Measurements from ENCODE around the gene ATXN7.
A peak's percentile ranks its signal among the peaks of the same experiment; 100 is the strongest.

Gene ATXN7

GRCh38 chr3:63863150-63864007, at the start of gene ATXN7, which contains the start of gene THOC7:
TSS of gene ATXN7 (plus strand) at chr3:63863867. CDS start at chr3:63912599, 48,732 bp downstream.
TSS of gene THOC7 (minus strand) at chr3:63863805. CDS start at chr3:63863790, 15 bp downstream.
- DNase-seq (ENCODE audit: low read depth): peak; percentile 65

- DNase-seq (ENCODE audit: low read depth): no peak
These were observed 49.4 kb upstream of the ATXN7 start for GRCh38 chr3:63814237-63814636.

GRCh38 chr3:63817225-63817624, 46.4 kb upstream of the ATXN7 start:
- no peak for DNase-seq (ENCODE audit: low read depth)

GRCh38 chr3:63818282-63819150, 45.2 kb upstream of the ATXN7 start:
- DNase-seq (ENCODE audit: low read depth): peak; percentile 24

- DNase-seq (ENCODE audit: low read depth): no peak
These were observed 44.6 kb upstream of the ATXN7 start, which contains the start of gene C3orf49 for GRCh38 chr3:63819151-63819398. TSS of gene C3orf49 (plus strand) at chr3:63819299. CDS start at chr3:63819472, 173 bp downstream.

- DNase-seq (ENCODE audit: low read depth): no peak
These were observed 39.4 kb upstream of the ATXN7 start for GRCh38 chr3:63824309-63824708.

- DNase-seq (ENCODE audit: low read depth): no peak
These were observed 33.1 kb upstream of the ATXN7 start for GRCh38 chr3:63830526-63830925.

GRCh38 chr3:63832395-63832794, 31.3 kb upstream of the ATXN7 start:
- no peak for DNase-seq (ENCODE audit: low read depth)

- no peak for DNase-seq (ENCODE audit: low read depth)
These were observed 22.0 kb upstream of the ATXN7 start for GRCh38 chr3:63841704-63842103.

- no peak for DNase-seq (ENCODE audit: low read depth)
These were observed 21.5 kb upstream of the ATXN7 start for GRCh38 chr3:63842127-63842526.

- no peak for DNase-seq (ENCODE audit: low read depth)
These were observed 18.5 kb upstream of the ATXN7 start for GRCh38 chr3:63845215-63845614.

GRCh38 chr3:63847718-63848450, 15.8 kb upstream of the ATXN7 start:
- no peak for DNase-seq (ENCODE audit: low read depth)

GRCh38 chr3:63849175-63849574, 14.5 kb upstream of the ATXN7 start:
- no peak for DNase-seq (ENCODE audit: low read depth)

GRCh38 chr3:63851287-63851686, 12.4 kb upstream of the ATXN7 start:
- no peak for DNase-seq (ENCODE audit: low read depth)

GRCh38 chr3:63853106-63853505, 10.6 kb upstream of the ATXN7 start:
- no peak for DNase-seq (ENCODE audit: low read depth)

- DNase-seq (ENCODE audit: low read depth): no peak
These were observed 8.2 kb upstream of the ATXN7 start for GRCh38 chr3:63855333-63855940.

GRCh38 chr3:63857311-63857710, 6.4 kb upstream of the ATXN7 start:
- no peak for DNase-seq (ENCODE audit: low read depth)

GRCh38 chr3:63860776-63861175, 2.9 kb upstream of the ATXN7 start:
- DNase-seq (ENCODE audit: low read depth): no peak

- DNase-seq (ENCODE audit: low read depth): no peak
These were observed 2.4 kb upstream of the ATXN7 start for GRCh38 chr3:63861306-63861705.

GRCh38 chr3:63862804-63863149, 890 bp upstream of the ATXN7 start:
- DNase-seq (ENCODE audit: low read depth): no peak

- DNase-seq (ENCODE audit: low read depth): peak; percentile 16
These were observed 619 bp downstream of the ATXN7 start for GRCh38 chr3:63864008-63864964.

Data from activated T-helper 1 cell treated with Interleukin-2 at 50 U/mL for 16 hours (primary cell).